Body of pancreas (tissue), 4 donors: Measurements from ENCODE around the gene LCA5. TPM values are rescaled to one million over a fixed set of nuclear protein-coding genes. Genes with fewer than 3 reads are reported as not detected.

Experiments
- ATAC-seq: fragments of 150-250 bp; one replicate; pipeline ENCODE4 v1.9.1; 2016
- DNase-seq, 4 donors: peaks; one replicate each; pipeline ENCODE4 v3.0.0-alpha.2; 2019
- H3K27ac ChIP-seq, 4 donors: fragments of 200-600 bp; sonication (generic); 1 replicate in 3 of 4; 2 replicates in 1 of 4; pipeline versions ENCODE4 v1.5.1 to v1.6.1; 2016 to 2019; ENCODE audit warnings: mild to moderate bottlenecking in 1 of 4, mixed read lengths in 1 of 4, moderate library complexity in 1 of 4
- H3K27me3 ChIP-seq, 2 donors: fragments of 200-600 bp; sonication (generic); one replicate each; pipeline ENCODE4 v1.6.0; 2016; ENCODE audit warnings: mild to moderate bottlenecking in 1 of 2
- H3K36me3 ChIP-seq, 2 donors: fragments of 200-600 bp; sonication (generic); replicated peaks in 1 of 2; 2 replicates each; pipeline ENCODE4 v1.5.1; 2016; ENCODE audit warnings: low read depth in 2 of 2; ENCODE audit not compliant: insufficient read depth in 1 of 2
- H3K4me1 ChIP-seq: fragments of 200-600 bp; sonication (generic); one replicate; pipeline ENCODE4 v1.6.0; 2016
- H3K4me3 ChIP-seq, 2 donors: fragments of 200-600 bp; sonication (generic); 1 replicate in 1 of 2; 2 replicates in 1 of 2; pipeline ENCODE4 v1.5.1; 2016 to 2019
- H3K9me3 ChIP-seq, 3 donors: fragments of 200-600 bp; sonication (generic); 1 replicate in 2 of 3; 2 replicates in 1 of 3; pipeline ENCODE4 v1.5.1; 2016
- CTCF ChIP-seq, 7 experiments: fragments of 450-650 bp in 4 of 7; fragments of 200-600 bp in 3 of 7; sonication (generic) in 3 of 7; IDR thresholded peaks; one replicate each; pipeline ENCODE4 v1.5.1; 2016 to 2019; ENCODE audit warnings: antibody characterized with exemption in 7 of 7
- POLR2A ChIP-seq, 3 donors: fragments of 450-650 bp; IDR thresholded peaks; one replicate each; pipeline ENCODE4 v1.6.1; 2016; ENCODE audit warnings: antibody characterized with exemption in 3 of 3, mild to moderate bottlenecking in 2 of 3
- WGBS, 2 donors: methylation state at CpG; one replicate each; pipeline ENCODE4 v1.1.5; 2017; 5-methylcytosine and 5-hydroxymethylcytosine counted together
- intact Hi-C: fragments of 100-400 bp; cut with DNase I; formaldehyde crosslinking; loops from one replicate; pipeline ENCODE4 v1.15.1; 2023
- total RNA-seq, 2 donors: library from RNA; depleted of rRNA; stranded (reverse); fragments of >200 nt; gene quantifications; one replicate each; pipeline ENCODE4 v1.1.0, GENCODE V29; 2016

The LCA5 gene
- total RNA-seq, 2 donors from 2014 or later, result 2.6 to 7.8 TPM

GRCh38 chr6:79518842-79519241, 18.4 kb downstream of the LCA5 start:
- Histone ChIP-seq H3K4me3 (no peak overlapping the region), H3K27me3 (no peaks in the 10 kb centered on the region), H3K36me3 (no peaks in the 10 kb centered on the region), H3K9me3 (no peaks in the 10 kb centered on the region), H3K4me1 (no peaks in the 10 kb centered on the region), H3K27ac (no peak overlapping the region)
- no peak for TF ChIP-seq CTCF (IDR thresholded peaks at IDR 0.05)
- TF ChIP-seq POLR2A (IDR thresholded peaks at IDR 0.05), result no peak
- intact Hi-C loops, result no loop called here
- DNase-seq (no peak), ATAC-seq (no peak)

GRCh38 chr6:79515436-79515835, 21.8 kb downstream of the LCA5 start:
- ATAC-seq, result no peak
- peaks cover 0 to 5% of the 10 kb centered on the region in 2 donors for H3K36me3 ChIP-seq
- intact Hi-C loops, result no loop called here
- WGBS, 2 donors, result 97 to 98% methylated on average over 1 of the region's 1 CpG
- H3K4me3 ChIP-seq, result no peak overlapping the region
- no peaks in the 10 kb centered on the region for H3K27me3 ChIP-seq
- TF ChIP-seq CTCF (IDR thresholded peaks at IDR 0.05), result no peak
- no peak for TF ChIP-seq POLR2A (IDR thresholded peaks at IDR 0.05)
- no peaks in the 10 kb centered on the region for H3K9me3 ChIP-seq
- DNase-seq, result no peak
- no peaks in the 10 kb centered on the region for H3K4me1 ChIP-seq
- H3K27ac ChIP-seq, result no peak overlapping the region

- Histone ChIP-seq H3K4me1 (no peaks in the 10 kb centered on the region), H3K4me3 (no peak overlapping the region), H3K36me3 (peaks cover 0 to 5% of the 10 kb centered on the region in 2 donors), H3K27me3 (no peaks in the 10 kb centered on the region), H3K9me3 (no peaks in the 10 kb centered on the region), H3K27ac (no peak overlapping the region)
- 78 to 83% methylated on average over 6 of the region's 6 CpGs for WGBS, 2 donors
- ATAC-seq, result no peak
- TF ChIP-seq CTCF (IDR thresholded peaks at IDR 0.05) (no peak), POLR2A (IDR thresholded peaks at IDR 0.05) (no peak)
- no peak for DNase-seq
- intact Hi-C loops, result no loop called here
Observed at GRCh38 chr6:79513111-79513510, 24.1 kb downstream of the LCA5 start.

- Histone ChIP-seq H3K36me3 (peaks cover 0 to 5% of the 10 kb centered on the region in 2 donors), H3K27me3 (no peaks in the 10 kb centered on the region), H3K4me3 (no peak overlapping the region), H3K27ac (no peak overlapping the region), H3K4me1 (no peaks in the 10 kb centered on the region), H3K9me3 (no peaks in the 10 kb centered on the region)
- 95 to 99% methylated on average over 6 of the region's 6 CpGs for WGBS, 2 donors
- no peak for TF ChIP-seq CTCF (IDR thresholded peaks at IDR 0.05)
- no peak for TF ChIP-seq POLR2A (IDR thresholded peaks at IDR 0.05)
- intact Hi-C loops, result no loop called here
- no peak for ATAC-seq
- no peak for DNase-seq
Observed at GRCh38 chr6:79512014-79512413, 25.2 kb downstream of the LCA5 start.

- intact Hi-C loops, result no loop called here
- no peaks in the 10 kb centered on the region for H3K27me3 ChIP-seq
- H3K4me3 ChIP-seq, result no peak overlapping the region
- 35 to 97% methylated on average over 1 of the region's 1 CpG for WGBS, 2 donors
- no peak for TF ChIP-seq CTCF (IDR thresholded peaks at IDR 0.05)
- no peak for TF ChIP-seq POLR2A (IDR thresholded peaks at IDR 0.05)
- no peak overlapping the region for H3K27ac ChIP-seq
- H3K4me1 ChIP-seq, result no peaks in the 10 kb centered on the region
- no peaks in the 10 kb centered on the region for H3K9me3 ChIP-seq
- peaks cover 0 to 5% of the 10 kb centered on the region in 2 donors for H3K36me3 ChIP-seq
- ATAC-seq, result no peak
- DNase-seq, result no peak
Observed at GRCh38 chr6:79510707-79511106, 26.5 kb downstream of the LCA5 start.
